NCI-H446 treated with DMSO at 0.1 percent for 48 hours (cell line): ENCODE results near the gene TNIK.
"Not testable (repeated sequence)": the region's sequence is repeated elsewhere in the genome, so short reads cannot be mapped to it uniquely, and the experiment has no call there.

Experiments used
- DNase-seq: peaks from one replicate; lab custom pipeline; 2025; lab: John Stamatoyannopoulos, UW

The TNIK gene

DNA sequence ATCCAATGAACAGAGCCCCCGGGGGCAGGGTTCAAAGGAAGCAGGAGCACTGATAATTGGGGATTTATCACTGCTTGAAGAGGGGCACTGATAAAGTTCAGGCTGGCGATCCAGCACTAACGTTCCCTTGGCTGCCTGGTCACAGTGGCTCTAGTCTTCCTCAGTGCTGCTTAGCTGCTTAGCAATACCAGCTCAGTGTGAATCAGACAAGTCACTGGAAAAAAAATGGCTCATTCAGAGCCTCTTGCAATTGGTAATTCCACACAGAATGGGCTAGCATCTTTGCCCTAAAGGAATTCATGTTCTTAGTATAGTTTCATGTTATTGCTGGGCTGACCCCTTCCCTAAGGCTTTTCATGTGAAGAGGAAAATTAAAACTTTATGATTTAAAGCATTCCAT lies 338.0 kb downstream of the TNIK start:
- no peak for DNase-seq

DNA sequence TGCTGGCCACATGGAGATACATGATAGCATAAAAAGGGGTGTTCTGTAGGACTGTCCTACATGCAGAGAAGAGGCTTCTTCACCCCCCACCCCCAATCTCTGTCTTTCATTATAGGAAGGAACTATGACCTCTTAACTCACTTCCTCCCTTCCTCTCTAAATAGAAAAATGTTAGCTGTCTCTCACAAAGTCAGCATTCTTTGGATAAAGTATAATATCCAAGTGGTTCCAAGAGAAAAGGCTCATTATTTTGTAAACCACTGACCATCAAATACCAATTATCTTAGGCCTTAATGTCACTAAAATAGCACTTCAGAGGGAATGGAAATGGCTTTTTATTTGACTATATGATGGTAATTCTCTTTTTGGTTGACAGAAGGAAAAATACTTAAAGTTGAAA lies 338.4 kb downstream of the TNIK start:
- DNase-seq: no peak

DNA sequence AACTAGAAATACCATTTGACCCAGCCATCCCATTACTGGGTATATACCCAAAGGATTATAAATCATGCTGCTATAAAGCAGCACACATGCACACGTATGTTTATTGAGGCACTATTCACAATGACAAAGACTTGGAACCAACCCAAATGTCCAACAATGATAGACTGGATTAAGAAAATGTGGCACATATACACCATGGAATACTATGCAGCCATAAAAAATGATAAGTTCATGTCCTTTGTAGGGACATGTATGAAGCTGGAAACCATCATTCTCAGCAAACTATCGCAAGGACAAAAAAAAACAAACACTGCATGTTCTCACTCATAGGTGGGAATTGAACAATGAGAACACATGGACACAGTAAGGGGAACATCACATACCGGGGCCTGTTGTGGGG lies 340.8 kb downstream of the TNIK start:
- not testable (repeated sequence) for DNase-seq

DNA sequence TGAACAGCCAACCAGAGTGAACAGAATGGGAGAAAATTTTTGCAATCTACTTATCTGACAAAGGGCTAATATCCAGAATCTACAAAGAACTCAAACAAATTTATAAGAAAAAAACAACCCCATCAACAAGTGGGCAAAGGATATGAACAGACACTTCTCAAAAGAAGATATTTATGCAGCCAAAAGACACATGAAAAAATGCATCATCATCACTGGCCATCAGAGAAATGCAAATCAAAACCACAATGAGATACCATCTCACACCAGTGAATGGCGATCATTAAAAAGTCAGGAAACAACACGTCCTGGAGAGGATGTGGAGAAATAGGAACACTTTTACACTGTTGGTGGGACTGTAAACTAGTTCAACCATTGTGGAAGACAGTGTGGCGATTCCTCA lies 341.2 kb downstream of the TNIK start:
- not testable (repeated sequence) for DNase-seq

DNA sequence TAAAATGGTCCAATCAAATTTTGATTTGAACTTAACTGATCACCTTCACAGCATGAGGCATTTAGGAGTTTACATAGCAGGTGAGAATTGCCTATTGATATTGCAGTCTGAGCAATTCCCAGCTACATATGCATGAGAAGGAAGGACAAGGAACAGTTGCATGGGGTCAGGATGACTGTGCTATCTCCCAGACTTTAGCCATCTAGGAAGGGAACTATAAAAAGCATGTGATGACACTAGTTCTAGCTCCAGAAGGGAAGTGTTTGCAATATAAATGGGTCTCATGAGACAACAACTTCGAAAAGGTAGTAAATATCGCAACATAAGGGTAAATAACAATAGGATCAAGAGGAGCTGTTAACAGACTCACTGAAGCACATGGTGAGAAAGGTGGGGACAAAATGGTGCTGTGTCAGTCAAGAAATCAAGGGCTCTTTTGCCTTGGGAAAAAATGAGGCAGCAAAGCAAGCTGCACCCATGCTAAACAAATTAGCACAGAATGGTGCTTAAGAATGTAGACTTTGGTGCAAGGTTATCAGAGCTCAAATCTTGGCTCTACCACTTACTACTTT lies 343.3 kb downstream of the TNIK start:
- no peak for DNase-seq

DNA sequence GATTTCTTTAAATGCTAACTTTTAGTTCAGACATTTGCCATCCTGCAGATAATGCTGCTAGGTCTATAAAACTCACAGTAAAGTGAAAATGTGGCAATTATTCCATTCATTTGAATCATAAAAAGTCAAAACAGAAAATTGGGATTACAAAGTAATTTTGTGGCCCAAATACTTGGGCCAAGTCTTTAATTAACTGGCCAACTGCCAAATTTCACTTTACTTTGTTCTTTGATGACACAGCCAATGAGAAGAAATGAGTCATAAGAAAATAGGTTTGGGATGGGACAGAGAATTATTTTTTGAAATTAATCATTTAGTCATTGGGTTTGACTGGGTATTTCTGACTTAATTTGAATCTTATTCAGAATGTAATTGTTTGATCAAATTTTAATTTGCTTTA lies 343.8 kb downstream of the TNIK start:
- DNase-seq: peak; percentile 67

DNA sequence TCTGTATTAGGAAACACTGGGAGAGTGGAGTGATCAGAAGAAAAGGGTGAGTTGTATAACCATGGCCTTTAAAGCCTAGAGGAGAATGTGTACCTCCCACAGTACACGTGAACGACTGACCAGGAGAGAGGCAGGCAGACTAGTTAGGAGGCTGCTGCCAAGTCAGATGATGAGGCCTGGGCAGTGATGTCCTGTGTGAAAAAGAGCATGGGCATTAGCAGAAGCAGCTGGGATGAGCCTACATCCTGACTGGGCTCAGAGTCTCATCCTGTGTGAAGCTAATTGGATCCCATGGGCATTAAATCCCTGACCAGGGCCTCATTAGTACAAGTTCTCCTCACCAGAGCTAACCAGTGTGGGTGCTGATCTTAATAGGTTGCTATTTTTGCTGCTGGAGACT lies 344.5 kb downstream of the TNIK start:
- peak; percentile 73 for DNase-seq

DNA sequence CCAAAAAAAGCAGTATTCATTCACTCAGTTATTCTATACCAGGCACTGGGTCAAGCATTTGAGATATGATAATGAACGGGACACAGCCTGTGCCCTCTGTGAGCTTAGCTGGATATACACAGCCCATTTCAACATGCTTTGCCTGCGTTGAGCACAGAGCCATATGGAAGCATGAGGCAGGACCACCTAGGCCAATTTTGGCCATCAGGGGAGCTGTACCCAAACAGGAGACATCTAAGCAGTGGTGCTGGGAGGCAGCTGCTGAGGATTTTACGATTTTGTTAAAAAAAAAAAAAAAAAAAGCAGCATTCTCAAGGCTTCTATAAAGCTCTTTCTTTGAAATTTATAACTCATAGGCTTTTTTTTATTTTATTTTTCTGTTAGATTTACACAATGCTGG lies 346.5 kb downstream of the TNIK start:
- no peak for DNase-seq

DNA sequence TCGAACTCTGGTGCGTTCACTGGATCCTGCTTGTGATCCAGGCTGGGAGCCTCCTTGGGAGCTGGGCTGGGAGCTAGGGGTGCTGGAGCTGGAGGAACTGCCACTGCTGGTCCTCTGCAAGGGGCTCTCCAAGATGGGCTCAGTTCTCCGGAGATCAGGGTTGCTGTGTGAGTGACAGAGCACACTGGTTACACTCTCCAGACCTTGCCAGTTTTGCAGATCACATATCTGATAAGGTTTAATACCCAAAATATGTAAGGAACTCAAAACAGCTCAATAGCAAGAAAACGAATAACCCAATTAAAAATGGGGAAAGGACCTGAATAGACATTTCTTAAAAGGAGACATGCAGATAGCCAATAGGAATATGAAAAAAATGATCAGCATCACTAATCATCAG lies 349.5 kb downstream of the TNIK start:
- no peak for DNase-seq

DNA sequence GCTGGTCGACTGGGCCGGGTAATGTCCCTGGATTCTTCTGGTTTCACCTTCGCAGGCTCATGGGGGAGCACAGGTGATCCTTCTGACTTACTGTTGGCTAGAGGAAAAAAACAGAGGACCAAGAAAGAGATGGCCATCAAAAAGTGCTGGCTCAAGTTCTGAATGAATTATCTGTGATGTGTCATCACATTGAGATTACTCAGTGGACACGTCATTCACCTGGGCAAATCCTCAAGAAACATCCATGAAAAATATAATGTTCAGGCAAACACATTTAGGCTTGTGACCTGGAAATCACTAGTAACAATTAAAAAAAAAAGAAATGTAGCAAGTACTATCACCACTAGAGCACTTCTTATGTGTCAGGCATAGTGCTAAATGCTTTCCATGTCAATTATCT lies 352.1 kb downstream of the TNIK start:
- no peak for DNase-seq

DNA sequence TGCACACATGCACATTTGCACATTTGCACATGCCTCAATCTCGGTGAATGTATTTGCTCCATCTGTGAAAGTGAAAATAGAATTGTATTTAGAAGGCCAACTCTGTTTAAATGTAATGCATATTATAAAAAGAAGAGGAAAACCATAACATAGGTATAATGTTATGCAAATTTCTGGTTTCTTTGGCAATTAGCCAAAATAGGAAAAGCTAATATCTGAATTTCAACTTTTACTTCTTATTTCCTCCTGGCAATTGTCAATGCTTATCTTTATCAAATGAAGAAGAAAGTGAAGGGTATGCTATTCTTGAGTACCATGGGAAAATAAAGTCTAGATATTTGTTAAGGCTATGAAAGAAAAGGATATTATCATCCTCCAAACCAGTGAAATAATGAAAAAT lies 357.0 kb downstream of the TNIK start:
- no peak for DNase-seq

DNA sequence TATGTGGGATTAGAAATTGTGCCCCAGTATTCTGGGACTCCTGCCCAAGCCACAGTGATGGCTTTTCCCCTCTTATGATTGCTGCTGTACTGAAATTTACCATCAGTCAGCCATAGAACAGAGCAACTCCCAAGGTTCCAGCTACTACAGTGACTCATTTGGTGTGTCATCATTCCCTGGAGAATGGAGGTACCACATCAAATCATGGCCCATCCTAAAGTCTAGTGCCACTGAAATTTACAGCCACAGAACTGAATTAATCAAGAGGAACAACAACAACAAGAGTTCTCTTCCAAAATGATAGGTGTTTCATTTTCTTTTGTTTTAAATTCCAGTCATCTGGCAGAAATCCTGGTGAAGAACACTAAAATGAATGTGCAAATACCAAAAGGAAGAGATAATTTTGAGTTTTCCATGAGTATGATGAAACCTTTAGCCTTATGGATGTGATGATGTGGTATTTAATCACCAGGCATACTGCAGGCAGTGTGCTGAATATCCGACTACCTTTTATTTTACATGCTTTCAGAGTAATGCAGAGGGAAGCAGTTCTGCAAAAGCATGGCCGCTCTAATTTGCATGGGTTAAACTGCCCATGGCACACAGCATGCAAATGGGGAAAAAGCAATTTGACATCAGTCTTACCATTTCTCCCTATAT lies 358.1 kb downstream of the TNIK start:
- DNase-seq: no peak

DNA sequence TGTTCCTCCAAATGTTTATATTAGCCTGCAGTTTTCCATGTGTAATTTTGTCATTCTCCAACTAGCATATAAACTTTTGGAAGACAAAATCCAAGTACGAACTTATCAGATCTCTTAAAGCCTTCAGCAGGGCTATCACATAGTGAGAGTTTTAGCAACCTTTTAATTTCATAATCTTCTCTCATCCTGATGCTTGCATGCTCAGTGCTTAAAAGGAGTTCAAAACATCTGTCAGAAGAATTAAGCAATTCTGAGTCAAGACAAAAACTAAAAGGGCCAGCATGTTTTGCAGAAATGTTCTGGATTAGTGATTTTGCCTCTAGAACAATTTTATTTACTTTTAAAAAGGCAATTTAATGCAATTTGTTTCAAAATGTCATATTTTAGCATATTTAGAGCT lies 360.3 kb downstream of the TNIK start:
- no peak for DNase-seq

DNA sequence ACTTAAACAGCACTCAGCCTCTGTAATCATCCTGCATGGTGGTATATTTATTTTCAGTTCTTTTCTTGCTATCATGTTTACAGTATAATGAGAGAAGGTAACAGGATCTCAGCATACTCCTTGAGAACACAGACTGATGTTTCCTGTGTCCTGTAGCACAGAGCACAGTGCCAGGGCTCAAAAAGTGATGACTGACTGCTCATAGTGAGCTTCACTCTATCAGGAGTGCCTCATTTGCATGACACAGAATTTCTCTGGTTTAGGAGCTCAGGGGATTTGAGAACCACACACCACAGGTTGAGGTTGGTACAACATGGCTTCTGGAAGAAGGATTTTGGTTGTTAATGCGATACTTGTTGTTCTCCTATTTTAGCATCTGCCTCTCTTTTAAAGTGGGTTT lies 365.1 kb downstream of the TNIK start:
- DNase-seq: no peak

DNA sequence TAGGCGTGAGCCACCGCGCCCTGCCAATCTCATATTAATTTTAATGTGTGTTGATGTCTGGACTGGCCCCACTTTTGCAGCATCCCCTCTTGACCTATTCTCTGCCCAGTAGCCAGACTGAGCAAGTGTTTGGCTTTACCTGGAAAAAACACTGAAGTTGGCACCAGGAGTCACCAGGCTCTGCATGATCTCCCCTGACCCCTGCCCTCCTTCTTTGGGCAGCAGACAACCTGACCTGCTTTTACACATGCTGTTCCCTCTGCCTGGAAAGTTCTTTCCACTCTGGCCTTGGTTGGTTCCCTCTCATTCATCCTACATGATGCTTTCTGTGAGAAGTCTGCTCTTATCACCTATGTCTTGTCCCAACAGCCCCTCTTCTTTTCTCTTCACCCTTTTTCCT lies 365.8 kb downstream of the TNIK start:
- DNase-seq: no peak

DNA sequence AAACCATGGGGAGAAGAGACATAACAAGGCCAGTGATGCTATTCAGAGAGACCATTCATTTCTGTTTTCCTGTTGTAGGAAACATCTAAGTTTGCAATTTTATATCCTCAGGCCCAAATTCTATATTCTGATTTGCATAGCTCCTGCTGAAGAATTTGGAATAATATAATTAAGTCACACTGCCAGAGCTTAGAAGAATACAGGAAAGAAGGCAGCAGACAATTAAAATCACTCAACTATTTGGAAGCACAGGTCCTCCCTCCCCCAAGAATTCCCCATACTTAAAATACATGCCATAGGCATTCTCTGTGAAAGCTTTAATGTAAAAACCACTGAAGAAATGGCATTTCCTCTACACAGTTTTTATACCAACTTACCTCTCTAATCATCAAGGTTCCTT lies 366.7 kb downstream of the TNIK start:
- DNase-seq: no peak

DNA sequence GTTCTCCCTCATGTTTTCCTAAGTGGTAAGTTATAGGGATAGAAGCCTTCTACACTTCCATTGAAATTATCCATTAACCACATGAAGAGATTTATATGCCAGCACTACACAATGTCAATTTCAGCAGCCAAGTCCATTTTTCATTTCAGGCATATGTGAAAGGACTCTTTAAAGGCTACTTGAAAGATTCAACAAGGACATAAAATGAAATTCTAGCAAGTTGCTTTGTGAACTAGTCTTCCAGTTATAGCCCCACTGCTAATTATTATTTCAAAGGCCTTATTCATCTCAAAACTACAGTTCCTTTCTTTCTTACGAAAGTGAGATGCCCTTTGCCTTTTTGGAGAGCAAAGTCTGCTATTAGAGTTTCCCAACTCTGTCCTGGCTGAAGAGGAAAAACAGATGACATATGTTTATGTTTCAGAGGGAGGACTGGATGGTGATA lies 367.7 kb downstream of the TNIK start:
- DNase-seq: peak; percentile 7

DNA sequence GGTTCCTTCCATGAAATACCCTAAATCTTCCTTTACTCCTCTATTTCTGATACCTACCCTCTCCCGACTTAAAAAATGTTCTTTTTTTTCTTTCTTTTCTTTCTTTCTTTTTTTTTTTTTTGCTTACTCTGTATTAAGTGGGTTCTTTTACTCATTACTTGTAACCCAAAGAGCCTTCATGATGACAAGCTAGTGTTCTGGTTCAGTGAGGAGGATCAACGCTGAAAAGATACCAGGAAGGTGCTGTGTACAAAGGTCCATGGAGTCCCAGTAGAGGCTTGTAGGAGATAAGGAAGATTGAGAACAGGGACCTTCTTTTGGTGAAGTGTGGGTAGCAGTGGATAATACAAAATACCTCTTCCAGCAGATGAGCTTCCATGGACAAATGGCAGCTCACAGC lies 369.9 kb downstream of the TNIK start:
- no peak for DNase-seq

DNA sequence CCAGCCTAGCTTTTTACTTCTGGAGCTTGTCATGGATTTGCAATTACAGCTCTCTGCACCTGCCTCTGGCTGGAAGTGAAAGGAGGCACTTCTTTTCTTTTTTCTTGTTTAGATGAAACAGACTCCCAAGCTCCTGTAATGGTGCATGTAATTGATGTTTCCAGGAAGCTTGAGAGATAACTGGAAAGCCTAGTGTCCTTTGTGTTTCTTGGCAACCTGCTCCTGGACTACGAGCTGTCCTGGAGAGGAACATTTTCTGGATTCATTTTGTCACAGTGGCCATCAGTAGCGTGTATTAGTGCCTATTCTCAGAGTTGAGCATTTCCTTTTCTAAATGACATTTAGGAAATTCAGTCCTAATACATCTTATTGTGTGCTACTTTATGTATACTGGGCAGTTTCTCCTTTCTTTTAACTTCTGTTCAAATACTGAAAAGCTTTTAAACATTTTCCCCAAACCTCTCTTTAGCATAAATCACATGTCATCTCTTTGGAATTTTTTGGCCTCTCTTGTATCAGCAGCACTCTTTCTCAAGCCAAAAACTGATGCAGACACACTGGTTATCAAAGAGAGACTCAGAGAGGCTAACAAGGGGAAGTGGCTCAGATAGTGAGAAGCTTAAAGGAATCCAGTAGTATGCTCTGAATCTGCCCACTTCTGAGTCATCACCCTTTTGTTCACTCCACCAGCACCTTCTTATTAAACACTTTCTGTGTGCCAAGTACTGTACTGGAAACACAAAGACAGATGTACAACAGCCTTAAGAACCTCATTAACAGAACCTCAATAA lies 371.0 kb downstream of the TNIK start:
- peak; percentile 87 for DNase-seq

DNA sequence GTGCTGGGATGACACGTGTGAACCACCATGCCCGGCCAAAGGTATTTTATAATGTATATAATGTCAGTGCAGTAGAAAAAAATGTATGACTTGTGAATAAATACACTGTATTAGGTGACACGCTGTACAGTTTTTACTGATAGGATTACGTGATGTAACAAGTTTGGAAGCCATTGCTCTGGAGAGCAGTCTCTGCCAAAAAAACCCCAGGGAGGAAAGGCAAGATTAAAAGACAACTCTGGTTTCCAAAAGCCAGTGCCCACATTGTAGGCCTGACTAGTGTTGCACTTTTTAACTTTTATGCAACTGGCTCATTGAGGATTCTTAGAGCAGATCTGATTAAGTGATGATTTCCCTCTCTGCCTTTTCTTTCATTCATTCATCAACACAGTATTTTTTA lies 371.7 kb downstream of the TNIK start:
- DNase-seq: peak; percentile 36

DNA sequence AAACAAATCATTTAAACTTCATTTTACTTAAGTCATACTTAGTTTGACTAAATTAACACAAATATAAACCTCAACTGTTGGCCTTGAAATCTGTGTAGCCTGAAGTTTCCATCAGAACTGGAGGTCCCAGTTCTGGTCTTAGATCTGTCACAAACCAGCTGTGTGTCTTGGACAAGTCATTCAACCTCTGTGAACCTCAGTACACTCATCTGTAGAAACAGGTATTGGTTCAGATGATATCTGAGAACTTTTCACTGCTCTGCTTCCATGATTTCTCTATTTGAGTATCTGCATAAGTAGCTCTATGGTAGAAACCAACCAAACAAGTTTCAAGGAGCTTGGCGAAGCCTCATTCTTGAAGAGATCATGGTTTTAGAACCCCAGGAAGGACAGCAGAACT lies 373.3 kb downstream of the TNIK start:
- DNase-seq: no peak

DNA sequence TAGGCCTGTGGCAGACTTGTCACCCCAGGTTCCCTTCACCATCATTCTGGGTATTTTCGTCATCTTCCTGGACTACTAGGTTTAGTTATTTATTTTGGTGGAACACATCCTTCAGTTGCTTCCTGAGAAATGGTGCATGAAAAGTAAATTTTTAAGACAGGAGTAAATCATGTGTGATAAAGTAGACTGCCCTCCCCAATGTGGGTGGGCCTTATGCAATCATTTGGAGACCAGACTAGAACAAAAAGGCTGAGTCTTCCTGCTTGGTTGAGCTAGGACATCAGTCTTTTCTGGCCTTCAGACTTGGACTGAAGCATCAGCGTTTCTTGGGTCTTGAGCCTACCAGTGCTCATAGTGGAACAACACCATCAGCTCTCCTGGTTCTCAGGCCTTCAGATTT lies 382.9 kb downstream of the TNIK start:
- no peak for DNase-seq

DNA sequence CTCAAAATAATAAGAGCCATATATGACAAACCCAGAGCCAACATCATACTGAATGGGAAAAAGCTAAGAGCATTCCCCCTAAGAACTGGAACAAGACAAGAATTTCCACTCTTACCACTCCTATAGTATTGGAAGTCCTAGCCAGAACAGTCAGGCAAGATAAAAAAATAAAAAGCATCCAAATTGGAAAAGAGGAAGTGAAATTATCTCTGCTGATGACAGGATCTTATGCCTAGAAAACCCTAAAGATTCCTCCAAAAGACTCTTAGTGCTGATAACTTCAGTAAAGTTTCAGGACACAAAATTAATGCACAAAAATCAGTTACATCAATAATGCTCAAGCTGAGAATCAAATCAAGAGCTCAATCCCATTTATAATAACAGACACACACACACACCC lies 387.8 kb downstream of the TNIK start:
- DNase-seq: no peak

DNA sequence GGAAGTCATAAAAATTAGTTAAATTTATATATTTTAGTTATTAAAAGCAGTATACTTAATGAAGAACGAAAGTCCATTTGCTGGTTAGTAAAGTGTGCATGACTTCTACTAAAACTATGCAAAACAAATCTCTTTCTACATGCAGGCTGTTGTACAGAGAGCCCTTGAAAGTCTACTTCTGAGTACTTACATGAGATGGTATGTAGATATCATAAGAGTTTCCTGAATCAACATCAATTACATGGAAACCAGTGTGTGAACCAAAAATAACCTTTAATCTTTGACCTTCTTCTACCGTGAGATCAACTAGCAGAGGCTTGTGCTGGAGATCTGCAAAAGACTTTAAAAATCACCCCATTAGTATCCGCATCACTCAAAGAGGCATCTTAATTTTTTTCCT lies 391.5 kb downstream of the TNIK start:
- no peak for DNase-seq
